Upper lobe of right lung (tissue), 1 donor: ENCODE results near the gene MOXD1. TPM values are rescaled to one million over a fixed set of nuclear protein-coding genes. Genes with fewer than 3 reads are reported as not detected.
A peak's percentile ranks its signal among the peaks of the same experiment; 100 is the strongest.

Experiments
- ATAC-seq: fragments of 200-7000 bp; cut with Tn5 transposase; one replicate; pipeline ENCODE4 v1.9.1; 2020; ENCODE audit warnings: mild to moderate bottlenecking, moderate library complexity
- DNase-seq: peaks from one replicate; pipeline ENCODE4 v3.0.0-alpha.2; 2020
- H3K27ac ChIP-seq: fragments of 200-600 bp; one replicate; pipeline ENCODE4 v1.8.0; 2022
- H3K27me3 ChIP-seq: fragments of 200-600 bp; one replicate; pipeline ENCODE4 v1.8.0; 2022; ENCODE audit warnings: mild to moderate bottlenecking
- H3K36me3 ChIP-seq: fragments of 200-600 bp; one replicate; pipeline ENCODE4 v1.8.0; 2022
- H3K4me1 ChIP-seq: fragments of 200-600 bp; one replicate; pipeline ENCODE4 v1.8.0; 2022
- H3K4me3 ChIP-seq: fragments of 200-600 bp; one replicate; pipeline ENCODE4 v1.8.0; 2022; ENCODE audit warnings: mild to moderate bottlenecking
- H3K9me3 ChIP-seq: fragments of 200-600 bp; one replicate; pipeline ENCODE4 v1.8.0; 2022
- CTCF ChIP-seq: fragments of 200-600 bp; IDR thresholded peaks from one replicate; pipeline ENCODE4 v1.8.0; 2022; ENCODE audit warnings: antibody characterized with exemption
- intact Hi-C: fragments of 100-400 bp; cut with DNase I; formaldehyde crosslinking; loops from one replicate; pipeline ENCODE4 v1.11.0; 2022
- total RNA-seq: library from RNA; stranded (reverse); fragmentation: NEBNext Ultra II Directional; extraction: Animal tissue kit (Norgen Biotek cat#: 25700); gene quantifications from one replicate; pipeline ENCODE4 v1.2.1, GENCODE V29; 2021
- donor health status: DM: no; HTN: yes; CAD: no; lungs with severe emphysema.

The MOXD1 gene
- total RNA-seq, 1 donor from 2014 or later, result 24.0 TPM

- Histone ChIP-seq H3K27me3 (no peaks in the 10 kb centered on the region), H3K36me3 (no peaks in the 10 kb centered on the region), H3K9me3 (no peaks in the 10 kb centered on the region), H3K27ac (no peak overlapping the region), H3K4me1 (no peaks in the 10 kb centered on the region), H3K4me3 (no peak overlapping the region)
- DNase-seq (no peak), ATAC-seq (no peak)
- no peak for TF ChIP-seq CTCF
- intact Hi-C loops, result no loop called here
Measured at GRCh38 chr6:132344811-132345210, 56.5 kb downstream of the MOXD1 start.

GRCh38 chr6:132341646-132342045 is 59.6 kb downstream of the MOXD1 start:
- no peak for ATAC-seq
- DNase-seq, result no peak
- Histone ChIP-seq H3K9me3 (no peaks in the 10 kb centered on the region), H3K4me3 (no peak overlapping the region), H3K36me3 (no peaks in the 10 kb centered on the region), H3K27ac (no peak overlapping the region), H3K27me3 (no peaks in the 10 kb centered on the region), H3K4me1 (no peaks in the 10 kb centered on the region)
- no peak for TF ChIP-seq CTCF
- intact Hi-C loops, result no loop called here

- intact Hi-C loops, result no loop called here
- no peaks in the 10 kb centered on the region for H3K9me3 ChIP-seq
- ATAC-seq, result no peak
- H3K4me1 ChIP-seq, result peaks cover 4% of the 10 kb centered on the region
- no peak for TF ChIP-seq CTCF
- no peak for DNase-seq
- H3K27me3 ChIP-seq, result no peaks in the 10 kb centered on the region
- H3K36me3 ChIP-seq, result no peaks in the 10 kb centered on the region
- no peak overlapping the region for H3K4me3 ChIP-seq
- no peak overlapping the region for H3K27ac ChIP-seq
Measured at GRCh38 chr6:132334521-132334885, 66.8 kb downstream of the MOXD1 start.

- ATAC-seq (peak; percentile 51), DNase-seq (no peak)
- Histone ChIP-seq H3K36me3 (no peaks in the 10 kb centered on the region), H3K27ac (no peak overlapping the region), H3K27me3 (no peaks in the 10 kb centered on the region), H3K4me1 (peaks cover 4% of the 10 kb centered on the region), H3K9me3 (no peaks in the 10 kb centered on the region), H3K4me3 (no peak overlapping the region)
- intact Hi-C loops, result no loop called here
- no peak for TF ChIP-seq CTCF
Measured at GRCh38 chr6:132333639-132334520, 67.4 kb downstream of the MOXD1 start.

- H3K4me3 ChIP-seq, result no peak overlapping the region
- no peaks in the 10 kb centered on the region for H3K36me3 ChIP-seq
- DNase-seq, result no peak
- no peaks in the 10 kb centered on the region for H3K9me3 ChIP-seq
- no peak for ATAC-seq
- intact Hi-C loops, result no loop called here
- no peaks in the 10 kb centered on the region for H3K27me3 ChIP-seq
- H3K4me1 ChIP-seq, result peaks cover 4% of the 10 kb centered on the region
- TF ChIP-seq CTCF, result no peak
- no peak overlapping the region for H3K27ac ChIP-seq
Measured at GRCh38 chr6:132330759-132331158, 70.5 kb downstream of the MOXD1 start.
